Fibroblast of mammary gland (primary cell): Measurements from ENCODE around the gene EIF4A3.

Source experiments
- DNase-seq: peaks from one replicate; pipeline ENCODE4 v3.0.0-alpha.2; 2010; ENCODE audit warnings: low read depth
- H3K4me3 ChIP-seq: 2 replicates; pipeline ENCODE4 v1.5.1; 2011; ENCODE audit warnings: low read depth, mild to moderate bottlenecking, low read length, moderate library complexity; ENCODE audit not compliant: control insufficient read depth
- CTCF ChIP-seq: conservative IDR thresholded peaks from 2 replicates; pipeline ENCODE4 v1.5.1; 2011; ENCODE audit warnings: low read depth, low read length, inconsistent platforms; ENCODE audit not compliant: control insufficient read depth, insufficient read depth

Gene EIF4A3

GRCh38 chr17:80142929-80143328, 4.0 kb downstream of the EIF4A3 start:
- H3K4me3 ChIP-seq, result no peak overlapping the region
- TF ChIP-seq CTCF, result no peak
- DNase-seq, result no peak

GRCh38 chr17:80141463-80142165, 5.3 kb downstream of the EIF4A3 start:
- no peak for DNase-seq
- no peak overlapping the region for H3K4me3 ChIP-seq
- no peak for TF ChIP-seq CTCF

DNA sequence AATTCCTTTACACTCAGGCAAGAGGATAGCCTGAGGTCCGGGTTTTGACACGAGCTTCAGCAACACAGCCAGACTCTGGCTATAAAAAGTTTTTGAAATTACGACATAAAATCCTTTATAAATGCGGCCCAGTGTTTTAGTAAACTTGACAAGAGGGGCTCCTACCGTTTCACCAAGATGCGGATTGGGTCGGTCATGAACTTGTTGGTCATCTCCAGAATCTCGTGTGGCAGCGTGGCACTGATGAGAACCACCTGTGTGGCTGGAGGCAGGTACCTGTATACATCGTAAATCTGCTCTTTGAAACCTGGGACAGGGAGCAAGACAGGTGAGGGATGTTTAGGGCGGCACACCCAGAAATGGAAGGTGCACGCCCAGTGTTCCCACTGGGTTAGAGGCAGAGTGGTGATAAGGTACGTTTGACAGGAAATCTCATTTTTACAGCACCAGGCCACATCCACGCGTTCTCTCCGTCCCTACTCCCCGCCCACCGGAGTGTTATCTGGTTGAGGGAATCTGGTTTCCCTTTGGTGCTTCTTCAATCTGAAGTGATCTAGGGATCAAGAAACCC, 8.0 kb downstream of the EIF4A3 start:
- TF ChIP-seq CTCF, result no peak
- no peak for DNase-seq
- no peak overlapping the region for H3K4me3 ChIP-seq

- no peak overlapping the region for H3K4me3 ChIP-seq
- no peak for DNase-seq
- no peak for TF ChIP-seq CTCF
Measured at GRCh38 chr17:80137131-80137530, 9.8 kb downstream of the EIF4A3 start.

- no peak for DNase-seq
- TF ChIP-seq CTCF, result no peak
- H3K4me3 ChIP-seq, result no peak overlapping the region
Measured at GRCh38 chr17:80133626-80133970, 13.3 kb downstream of the EIF4A3 start.

DNA sequence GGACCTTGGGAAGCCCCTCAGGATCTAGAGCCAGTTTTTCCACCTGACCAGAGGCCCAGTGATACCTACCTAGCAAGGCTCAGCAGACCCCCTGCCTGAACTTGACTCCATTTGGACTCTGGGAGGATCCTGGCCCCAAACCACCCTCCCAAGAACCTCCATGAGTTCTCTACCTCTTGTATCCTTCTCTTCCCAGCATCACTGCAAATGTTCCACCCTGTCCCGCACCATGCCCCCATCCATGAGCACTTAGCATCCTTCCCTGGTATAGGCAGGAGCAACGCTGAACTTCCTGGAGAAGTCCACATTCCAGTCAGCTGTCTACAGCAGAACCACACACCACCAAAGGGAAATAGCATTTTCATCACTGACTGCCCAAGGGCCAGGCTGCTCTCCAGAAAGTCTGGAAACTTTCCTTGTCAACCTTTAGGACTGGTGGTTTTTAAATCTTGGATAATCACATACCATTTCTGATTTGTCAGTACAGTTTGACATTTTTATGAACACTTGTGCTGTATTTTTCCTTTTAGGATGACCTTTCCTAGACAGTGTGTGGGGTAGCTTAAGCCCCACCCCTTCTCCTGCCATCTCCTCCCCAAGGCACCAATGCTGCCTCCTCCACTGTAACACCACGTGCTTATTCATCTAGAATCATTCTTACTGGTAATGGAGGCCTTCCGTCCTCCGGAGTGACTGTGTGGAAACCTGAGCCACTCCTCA, 13.9 kb downstream of the EIF4A3 start:
- TF ChIP-seq CTCF, result no peak
- H3K4me3 ChIP-seq, result no peak overlapping the region
- DNase-seq, result no peak
